ENCODE measurements around the gene TCP11.

The TCP11 gene

DNA sequence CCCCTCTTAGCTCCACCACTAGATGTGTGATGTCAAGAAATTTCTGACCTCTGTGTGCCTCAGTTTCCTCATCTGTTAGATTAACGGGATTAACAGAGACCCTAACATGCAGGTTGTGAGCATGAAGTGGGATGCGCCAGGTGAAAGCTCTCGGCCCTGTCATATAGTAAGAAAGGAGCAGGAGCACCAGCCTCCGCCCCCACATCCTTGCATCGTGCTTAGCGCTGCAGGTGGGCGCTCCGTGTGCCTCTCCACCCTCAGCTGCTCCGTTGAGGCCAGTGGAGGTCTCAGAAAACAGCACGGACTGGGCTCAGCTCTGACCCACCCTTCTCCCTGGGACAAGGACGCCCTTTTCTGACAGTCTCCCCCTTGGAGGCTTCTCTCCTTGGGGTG, 63.4 kb downstream of the TCP11 start:
- TF ChIP-seq, protein P1, sequence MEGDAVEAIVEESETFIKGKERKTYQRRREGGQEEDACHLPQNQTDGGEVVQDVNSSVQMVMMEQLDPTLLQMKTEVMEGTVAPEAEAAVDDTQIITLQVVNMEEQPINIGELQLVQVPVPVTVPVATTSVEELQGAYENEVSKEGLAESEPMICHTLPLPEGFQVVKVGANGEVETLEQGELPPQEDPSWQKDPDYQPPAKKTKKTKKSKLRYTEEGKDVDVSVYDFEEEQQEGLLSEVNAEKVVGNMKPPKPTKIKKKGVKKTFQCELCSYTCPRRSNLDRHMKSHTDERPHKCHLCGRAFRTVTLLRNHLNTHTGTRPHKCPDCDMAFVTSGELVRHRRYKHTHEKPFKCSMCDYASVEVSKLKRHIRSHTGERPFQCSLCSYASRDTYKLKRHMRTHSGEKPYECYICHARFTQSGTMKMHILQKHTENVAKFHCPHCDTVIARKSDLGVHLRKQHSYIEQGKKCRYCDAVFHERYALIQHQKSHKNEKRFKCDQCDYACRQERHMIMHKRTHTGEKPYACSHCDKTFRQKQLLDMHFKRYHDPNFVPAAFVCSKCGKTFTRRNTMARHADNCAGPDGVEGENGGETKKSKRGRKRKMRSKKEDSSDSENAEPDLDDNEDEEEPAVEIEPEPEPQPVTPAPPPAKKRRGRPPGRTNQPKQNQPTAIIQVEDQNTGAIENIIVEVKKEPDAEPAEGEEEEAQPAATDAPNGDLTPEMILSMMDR (IDR thresholded peaks at IDR 0.05; ENCODE audit: borderline replicate concordance, insufficient read depth, low read depth, low read length), result no peak

DNA sequence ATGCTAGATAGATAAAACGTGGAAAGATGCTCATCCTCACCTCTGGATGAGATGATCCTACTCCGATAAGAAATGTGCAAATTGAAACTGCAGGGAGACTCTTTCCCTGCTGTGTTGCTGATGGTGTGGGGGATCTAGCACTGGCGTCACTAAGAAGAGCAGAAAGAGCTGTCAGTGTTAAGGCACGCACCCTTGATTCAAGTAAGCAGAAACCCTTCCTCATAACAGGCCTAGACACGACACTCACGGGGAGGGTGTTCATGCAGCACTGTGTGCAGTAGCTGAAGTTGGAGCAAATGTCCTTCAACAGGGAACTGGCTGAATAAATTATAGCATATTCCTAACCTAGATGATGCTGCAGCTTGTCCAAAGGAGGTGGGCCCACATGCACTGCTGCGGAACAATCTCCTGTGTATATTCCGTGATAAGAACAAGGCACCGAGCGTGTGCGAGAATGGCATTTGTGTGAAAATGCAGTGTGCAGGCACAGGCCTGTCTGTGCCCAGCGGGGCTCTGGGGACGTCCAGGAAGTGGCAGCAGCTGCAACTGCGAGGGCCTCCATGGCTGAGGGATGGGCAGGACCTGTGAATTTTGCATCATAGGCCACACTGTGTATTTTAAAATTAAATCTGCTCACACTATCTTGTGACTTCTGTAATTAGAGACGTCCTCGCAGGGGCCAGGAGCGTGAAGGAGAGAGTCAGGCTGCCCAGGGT, 64.0 kb downstream of the TCP11 start:
- H3K4me3 ChIP-seq (ENCODE audit: low read depth, low read length), result no peak overlapping the region
- TF ChIP-seq, protein P1 (IDR thresholded peaks at IDR 0.05; ENCODE audit: borderline replicate concordance, insufficient read depth, low read depth, low read length), result no peak

More for the DNA sequence above, 63.4 kb downstream of the TCP11 start:
- H3K4me3 ChIP-seq (ENCODE audit: low read depth, low read length), result no peak overlapping the region

DNA sequence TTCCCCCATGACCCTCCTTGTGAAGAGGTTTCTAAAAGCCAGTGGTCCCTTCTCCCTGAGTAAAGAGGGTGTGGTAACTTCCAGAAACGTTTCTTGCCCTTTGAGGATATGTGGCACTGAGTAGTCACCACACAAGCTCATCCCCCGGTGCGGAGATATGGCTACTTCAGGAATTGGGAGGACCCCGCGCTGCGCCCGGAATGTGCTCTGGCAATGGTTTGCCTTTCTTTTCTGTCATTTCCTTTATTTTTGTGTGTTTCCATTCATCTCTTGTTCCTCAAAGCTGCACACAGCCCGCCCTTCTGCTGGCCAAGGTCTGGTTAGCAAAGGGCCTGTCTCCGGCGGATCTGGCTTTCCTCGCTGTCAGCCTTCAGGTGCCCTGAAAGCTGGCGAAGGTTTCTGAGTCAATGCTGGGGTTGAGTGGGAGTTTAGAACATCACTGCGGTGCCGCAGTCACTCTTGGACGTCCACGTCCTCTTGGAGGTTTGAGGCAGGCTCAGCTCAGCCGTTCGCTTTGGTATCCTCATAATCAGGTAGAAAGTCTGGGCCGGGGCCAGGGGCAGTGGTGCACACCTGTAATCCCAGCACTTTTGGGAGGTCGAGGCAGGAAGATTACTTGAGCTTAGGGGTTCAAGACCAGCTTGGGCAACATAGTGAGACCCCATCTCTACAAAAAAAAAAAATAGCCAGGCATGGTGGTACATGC, 67.2 kb downstream of the TCP11 start:
- TF ChIP-seq, protein P1 (IDR thresholded peaks at IDR 0.05; ENCODE audit: borderline replicate concordance, insufficient read depth, low read depth, low read length), result no peak
- no peak overlapping the region for H3K4me3 ChIP-seq (ENCODE audit: low read depth, low read length)

DNA sequence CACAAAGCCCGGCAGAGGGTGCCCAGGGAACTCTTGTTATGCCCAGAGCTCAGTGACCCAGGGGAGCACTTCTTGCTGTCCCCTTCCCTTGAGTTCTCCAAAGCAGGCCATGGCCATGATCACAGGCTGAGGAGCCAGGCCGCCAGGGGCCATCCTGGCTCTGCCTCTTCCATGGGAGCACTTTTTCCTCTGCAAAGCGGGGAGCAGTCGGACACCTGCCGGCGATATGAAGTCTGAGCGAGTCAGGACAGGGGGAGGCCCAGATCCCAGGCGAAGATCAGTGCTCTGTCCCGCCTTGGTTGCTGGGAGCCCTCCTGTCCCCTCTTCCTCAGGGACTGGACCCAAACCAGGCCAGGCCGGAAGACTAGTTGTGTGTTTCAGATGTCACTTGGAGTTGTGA, 67.9 kb downstream of the TCP11 start:
- no peak overlapping the region for H3K4me3 ChIP-seq (ENCODE audit: low read depth, low read length)
- TF ChIP-seq, protein P1 (IDR thresholded peaks at IDR 0.05; ENCODE audit: borderline replicate concordance, insufficient read depth, low read depth, low read length), result no peak

DNA sequence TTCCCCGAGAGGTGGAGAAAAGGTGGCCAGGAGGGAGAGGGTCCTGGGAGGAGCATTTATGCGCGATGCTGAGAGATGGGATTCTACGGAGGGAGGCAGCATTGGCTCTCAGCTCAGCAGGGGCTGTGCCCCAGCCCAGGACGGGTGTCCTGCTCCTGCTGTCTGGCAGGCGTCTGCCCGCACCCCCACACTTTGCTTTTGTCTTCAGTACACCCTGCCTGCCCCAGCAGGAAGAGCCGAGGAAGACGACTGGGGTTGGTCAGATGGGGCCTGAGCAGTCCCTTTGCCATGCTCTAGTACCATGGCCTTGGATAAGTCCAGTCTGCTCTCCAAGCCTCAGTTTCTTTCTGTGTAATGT, 68.5 kb downstream of the TCP11 start:
- TF ChIP-seq, protein P1 (IDR thresholded peaks at IDR 0.05; ENCODE audit: borderline replicate concordance, insufficient read depth, low read depth, low read length), result no peak
- H3K4me3 ChIP-seq (ENCODE audit: low read depth, low read length), result no peak overlapping the region

DNA sequence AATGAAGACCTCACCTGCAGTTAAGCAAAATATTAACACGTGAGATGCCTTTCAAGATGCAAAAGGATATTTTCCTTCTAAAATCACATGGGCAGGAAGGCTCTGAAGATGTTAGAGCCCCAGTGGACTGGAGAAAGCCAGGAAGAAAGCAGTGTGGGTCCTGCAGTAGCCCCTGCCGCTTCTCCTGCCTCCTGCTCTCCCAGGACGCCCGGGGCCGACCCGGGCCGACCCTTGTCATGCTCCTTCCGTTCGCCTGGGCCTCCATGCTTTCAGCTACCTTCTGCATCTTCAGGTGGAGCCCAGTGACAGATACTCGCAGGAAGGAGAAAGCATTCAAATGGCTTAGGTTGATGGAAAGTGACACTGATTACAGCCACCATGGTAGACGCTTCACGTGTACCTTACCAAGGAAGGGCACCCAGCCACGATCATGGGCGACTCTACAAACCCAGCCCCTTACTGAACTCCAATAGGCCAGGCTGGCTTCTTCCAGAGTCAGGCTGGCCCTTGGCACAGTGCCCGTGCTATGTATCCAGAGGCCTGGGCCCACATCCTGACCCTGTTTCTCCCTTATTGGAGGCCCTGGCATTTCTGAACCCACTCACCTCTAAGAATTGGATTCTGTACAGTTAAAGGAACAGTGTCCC, 69.0 kb downstream of the TCP11 start:
- TF ChIP-seq, protein P1 (IDR thresholded peaks at IDR 0.05; ENCODE audit: borderline replicate concordance, insufficient read depth, low read depth, low read length), result no peak

More for the DNA sequence above, 69.0 kb downstream of the TCP11 start:
- H3K4me3 ChIP-seq (ENCODE audit: low read depth, low read length), result no peak overlapping the region

Measured in GM12875 (cell line).